HG02885 (cell line): Measurements from ENCODE around the gene SLFN5.
"Not testable (repeated sequence)": the region's sequence is repeated elsewhere in the genome, so short reads cannot be mapped to it uniquely, and the experiment has no call there.

Source experiments
- ATAC-seq: cut with Tn5 transposase; IDR thresholded peaks from one replicate; pipeline ENCODE4 v1.9.1; 2021; ENCODE audit warnings: mild to moderate bottlenecking; ENCODE audit not compliant: unreplicated experiment, poor library complexity

SLFN5 gene

DNA sequence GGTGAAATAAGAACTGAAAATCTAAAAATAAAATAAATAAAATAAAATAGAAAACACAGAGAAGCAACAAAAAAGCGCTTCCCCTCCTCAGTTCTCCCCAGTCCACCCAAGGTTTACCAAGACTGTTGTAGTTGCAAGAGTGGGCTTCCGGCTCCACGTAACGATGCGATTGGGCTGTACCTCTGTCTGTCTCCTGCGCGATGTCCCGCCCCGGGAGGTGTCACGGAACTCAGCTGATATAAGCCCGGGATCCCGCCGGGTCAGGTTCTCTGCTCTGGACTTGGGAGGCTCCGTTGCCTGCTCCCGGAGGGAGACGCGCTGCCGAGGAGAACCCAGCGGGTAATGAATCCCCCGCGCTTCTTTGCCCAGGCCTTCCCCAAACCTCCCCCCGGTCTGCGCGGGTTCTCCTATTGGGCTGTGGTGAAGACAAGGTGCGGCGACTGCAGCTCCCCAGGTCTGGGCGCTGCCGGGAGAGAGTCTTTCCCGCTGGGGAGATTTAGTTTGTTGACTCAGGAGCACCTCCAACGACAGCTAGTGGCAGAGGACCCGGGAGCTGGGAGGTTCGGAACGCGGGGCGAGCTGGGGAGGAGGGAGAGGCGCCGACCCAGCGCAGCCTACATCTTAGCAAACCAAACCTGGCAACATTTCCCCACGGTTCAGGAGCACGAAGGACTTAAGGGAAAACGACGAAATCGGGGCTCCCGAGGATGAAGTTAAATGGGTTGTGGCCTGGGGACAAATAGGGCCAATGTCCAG, at the start of gene SLFN5:
Gene SLFN5, plus strand, starts transcription at position 268 of the 756 bp plus-strand sequence. CDS start 15,619 bp downstream, outside the sequence.
- ATAC-seq: peak; percentile 81

DNA sequence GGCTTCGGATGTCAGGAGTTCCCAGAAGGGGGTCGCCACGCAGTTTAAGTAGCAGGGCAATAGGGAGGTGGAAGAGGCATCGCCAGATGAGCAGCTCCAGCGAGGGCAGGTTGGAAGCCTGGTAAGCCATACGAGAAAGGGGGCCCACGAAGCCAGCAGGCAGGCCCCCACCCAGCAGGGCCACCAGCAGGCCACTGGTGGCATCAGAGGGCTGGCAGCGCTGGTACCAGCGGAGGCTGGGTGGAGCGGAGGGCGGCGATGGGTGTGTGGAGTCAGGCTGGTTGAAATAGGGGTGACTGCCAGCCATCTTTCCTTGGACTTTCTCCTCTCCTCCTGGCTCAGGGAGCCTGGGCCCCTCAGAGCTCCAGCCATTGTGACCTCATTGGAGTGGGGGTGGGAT, 48.9 kb upstream of the SLFN5 start, which contains the start of gene SLC35G3:
Gene SLC35G3, minus strand, starts transcription at position 393 of the 400 bp plus-strand sequence. Its CDS starts 86 bp downstream, at position 307.
- ATAC-seq: not testable (repeated sequence)

DNA sequence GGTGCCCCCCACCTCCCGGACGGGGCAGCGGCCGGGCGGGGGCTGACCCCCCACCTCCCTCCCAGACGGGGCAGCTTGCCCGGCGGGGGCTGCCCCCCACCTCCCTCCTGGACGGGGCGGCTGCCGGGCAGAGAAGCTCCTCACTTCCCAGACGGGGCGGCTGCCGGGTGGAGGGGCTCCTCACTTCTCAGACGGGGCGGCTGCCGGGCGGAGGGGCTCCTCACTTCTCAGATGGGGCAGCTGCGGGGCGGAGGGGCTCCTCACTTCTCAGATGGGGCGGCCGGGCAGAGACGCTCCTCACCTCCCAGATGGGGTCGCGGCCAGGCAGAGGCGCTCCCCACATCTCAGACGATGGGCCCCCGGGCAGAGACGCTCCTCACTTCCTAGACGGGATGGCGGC, 47.8 kb upstream of the SLFN5 start:
- ATAC-seq: not testable (repeated sequence)

DNA sequence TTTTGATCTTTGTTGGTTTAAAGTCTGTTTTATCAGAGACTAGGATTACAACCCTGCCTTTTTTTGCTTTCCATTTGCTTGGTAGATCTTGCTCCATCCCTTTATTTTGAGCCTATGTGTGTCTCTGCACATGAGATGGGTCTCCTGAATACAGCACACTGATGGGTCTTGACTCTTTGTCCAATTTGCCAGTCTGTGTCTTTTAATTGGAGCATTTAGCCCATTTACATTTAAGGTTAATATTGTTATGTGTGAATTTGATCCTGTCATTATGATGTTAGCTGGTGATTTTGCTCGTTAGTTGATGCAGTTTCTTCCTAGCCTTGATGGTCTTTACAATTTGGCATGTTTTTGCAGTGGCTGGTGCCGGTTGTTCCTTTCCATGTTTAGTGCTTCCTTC, 40.3 kb upstream of the SLFN5 start:
- not testable (repeated sequence) for ATAC-seq

DNA sequence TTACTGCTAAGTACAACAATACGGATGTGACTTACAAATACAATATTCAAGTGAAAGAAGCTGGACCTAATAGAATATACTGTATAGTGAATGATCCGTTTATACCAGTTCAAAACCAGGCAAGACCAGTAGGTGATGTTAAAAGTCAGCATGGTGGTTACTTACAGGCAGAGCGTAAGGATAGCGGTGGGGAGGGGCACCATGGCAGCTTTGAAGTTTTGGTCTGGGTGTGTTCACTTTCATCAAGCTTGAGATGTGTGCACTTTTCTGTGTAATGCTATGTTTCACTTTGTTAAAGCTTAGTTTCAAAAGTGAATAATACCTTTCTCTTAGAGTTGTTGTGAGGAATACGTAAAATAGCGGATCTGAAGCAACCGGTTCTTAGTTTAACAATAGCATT, 32.1 kb upstream of the SLFN5 start:
- ATAC-seq: no peak

DNA sequence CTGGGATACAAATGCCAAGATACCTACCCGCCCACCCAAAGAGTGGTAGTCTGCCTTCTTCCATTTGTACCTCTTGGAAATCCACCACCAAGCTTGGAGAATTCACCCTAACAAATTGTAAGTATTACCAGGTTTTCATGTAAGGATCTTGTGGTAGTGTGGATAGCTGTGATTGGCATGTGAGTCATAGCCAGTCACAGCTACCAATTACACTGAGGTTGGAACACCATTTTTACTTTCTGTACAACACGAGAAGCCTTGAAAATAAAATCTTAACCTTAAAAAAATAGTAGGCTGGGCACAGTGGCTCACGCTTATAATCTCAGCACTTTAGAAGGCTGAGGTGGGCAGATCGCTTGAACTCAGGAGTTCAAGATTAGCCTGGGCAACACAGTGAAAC, 30.2 kb upstream of the SLFN5 start:
- ATAC-seq: no peak

DNA sequence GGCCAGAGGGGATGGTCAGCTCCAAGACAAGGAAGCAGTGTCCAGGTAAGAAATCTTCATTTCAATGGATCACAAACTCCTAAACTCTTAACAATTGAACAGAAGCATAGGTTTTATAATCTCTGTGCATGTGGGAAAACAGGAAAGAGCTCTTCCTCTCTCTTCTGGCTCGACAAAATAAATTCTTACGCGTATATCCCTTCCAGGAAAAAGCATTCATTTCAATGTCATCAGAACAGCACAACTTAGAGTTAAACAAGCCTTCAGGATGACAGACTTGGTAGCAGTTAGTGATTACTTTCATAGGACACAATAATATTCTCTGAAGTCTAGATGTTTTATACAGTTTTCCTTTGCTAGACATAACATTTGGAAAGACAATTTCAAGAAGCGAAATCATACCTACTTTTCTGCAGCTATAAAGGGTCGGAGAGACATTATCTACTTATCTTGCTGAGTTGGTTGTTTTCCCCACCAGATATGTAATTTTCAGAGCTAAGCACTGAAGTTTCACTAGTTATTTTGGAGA, 29.4 kb upstream of the SLFN5 start:
- no peak for ATAC-seq

DNA sequence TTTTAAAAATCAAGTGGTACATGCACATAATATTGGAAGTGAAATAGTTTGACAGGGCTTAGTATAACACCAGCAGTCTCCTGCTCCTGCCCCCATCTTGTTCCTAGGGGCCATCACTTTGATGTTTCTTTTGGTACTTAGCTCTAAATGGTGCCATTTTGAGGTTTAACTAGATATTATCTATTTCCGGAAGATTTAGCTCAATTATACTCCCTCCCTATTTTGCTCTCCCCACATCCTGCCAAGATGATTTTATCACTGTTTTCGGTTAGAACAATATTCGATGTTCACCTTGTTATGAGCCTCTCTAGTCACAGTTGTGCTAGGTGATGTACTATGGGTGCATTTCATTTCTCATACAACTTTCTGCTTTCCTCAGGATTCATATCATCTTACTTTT, 28.7 kb upstream of the SLFN5 start:
- no peak for ATAC-seq

DNA sequence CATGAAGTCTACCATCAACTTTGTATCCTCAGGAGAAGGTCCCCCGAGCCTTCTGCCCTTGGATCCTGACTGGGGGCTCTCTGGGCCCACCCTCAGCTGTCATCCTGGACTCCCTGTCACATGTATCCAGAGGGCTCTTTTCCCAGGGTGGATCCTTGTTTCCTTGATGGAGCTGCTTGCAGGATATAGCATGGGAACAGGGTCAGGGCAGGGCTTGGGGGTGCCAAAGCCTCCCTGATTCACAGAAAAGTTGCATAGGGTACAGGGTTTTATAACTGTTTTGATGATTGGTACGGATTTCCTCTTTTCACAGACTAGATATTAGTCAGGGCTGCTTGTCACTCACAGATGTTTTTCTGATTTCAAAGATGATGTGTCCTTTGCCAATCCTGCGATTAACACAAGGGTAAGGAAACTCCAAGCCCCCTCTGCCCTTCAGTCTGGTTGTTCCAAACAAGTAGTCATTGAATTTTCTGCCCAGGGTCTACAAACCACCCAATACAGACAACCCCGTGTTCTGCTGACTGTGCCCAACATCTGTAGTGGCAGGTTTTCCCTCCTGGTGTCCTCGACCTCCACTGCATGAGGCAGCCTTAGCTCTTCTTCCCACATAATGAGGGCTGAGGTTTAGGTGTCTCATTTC, 28.1 kb upstream of the SLFN5 start:
- no peak for ATAC-seq

DNA sequence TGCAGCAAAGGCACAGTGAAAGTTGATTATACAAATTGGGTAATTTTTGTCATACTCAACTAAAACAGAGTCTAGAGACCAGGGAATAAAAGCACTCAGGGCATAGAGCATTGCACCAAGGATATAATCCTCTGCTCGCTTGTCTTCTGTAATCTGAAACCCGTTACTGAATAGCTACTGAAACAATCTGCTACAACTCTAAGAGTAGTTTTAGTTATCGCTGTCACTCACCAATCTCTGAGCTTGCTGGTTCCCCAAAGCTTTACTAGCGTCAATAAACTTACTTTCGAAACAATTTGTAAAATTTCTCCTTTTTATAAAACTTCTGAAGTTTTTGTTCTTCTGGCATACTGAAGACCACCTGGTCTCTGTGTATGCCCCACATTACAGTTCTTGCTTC, 25.8 kb upstream of the SLFN5 start:
- no peak for ATAC-seq

DNA sequence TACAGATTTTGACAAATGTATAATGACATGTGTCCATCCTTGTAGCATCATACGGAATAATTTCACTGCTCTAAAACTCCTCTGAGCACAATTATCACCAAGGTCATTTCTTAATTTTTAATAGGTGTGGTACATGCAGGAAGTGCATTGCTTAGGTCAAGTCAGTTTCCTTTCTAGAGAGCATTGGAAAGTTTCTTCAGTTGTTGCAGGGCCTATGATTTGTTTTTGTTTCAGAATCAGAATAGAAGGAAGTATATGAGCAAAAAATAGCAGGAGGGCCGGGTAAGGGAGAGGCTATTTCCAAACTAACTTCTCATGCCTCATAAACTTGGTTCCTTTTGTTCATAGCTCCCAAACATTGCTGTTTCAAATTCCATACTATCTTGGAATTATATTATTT, 24.0 kb upstream of the SLFN5 start:
- ATAC-seq: no peak

DNA sequence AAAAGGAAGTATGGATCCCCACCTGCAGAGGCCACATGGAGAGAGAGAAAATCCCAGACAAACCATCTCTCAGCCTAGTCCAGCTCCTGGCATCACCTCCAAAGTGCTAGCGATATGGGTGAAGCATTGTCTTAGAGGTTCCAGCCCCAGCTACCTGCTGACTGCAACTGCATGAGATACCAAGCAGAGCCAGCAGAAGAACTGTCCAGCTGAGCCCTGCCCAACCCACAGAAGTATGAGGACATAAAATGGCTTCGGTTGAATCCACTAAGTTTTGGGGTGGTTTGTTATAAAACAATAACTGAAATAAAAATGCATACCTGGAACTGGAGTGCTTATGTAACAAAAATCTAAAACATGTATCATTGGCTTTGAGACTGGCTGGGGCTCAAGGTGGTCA, 20.4 kb upstream of the SLFN5 start:
- no peak for ATAC-seq

DNA sequence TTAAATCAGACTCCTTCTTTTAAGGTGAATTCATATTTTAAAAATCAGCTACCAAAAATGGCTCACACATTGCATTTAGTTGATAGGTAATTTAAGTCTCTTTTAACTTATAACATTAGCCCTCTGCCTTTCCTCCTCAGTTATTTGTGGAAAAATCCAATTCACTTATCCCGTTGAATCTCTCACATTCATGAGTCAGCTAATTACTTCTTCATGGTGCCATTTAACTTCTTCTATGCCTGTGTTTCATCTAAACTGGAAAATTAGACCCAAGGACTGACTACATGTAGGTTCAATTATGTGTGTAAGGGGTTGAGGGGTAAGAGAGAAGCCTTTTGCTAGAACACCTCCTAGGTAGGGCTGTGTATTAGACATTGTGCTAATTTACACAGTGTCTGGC, 18.4 kb upstream of the SLFN5 start:
- ATAC-seq: no peak

DNA sequence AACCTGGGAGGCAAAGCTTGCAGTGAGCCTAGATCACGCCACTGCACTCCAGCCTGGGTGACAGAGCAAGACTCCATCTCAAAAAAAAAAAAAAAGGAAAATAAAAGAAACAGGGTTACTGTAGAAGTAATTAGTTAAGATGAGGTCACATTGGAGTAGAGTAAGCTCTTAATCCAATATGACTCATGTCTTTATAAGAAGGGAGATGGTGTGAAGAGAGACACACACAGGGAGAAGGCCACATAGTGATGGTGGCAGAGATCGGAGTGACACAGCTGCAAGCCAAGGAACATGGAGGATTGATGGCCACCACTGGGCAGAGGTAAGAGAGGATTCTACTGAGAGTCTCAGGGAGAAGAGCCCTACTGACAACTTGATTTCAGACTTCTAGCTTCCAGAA, 15.3 kb upstream of the SLFN5 start:
- no peak for ATAC-seq

DNA sequence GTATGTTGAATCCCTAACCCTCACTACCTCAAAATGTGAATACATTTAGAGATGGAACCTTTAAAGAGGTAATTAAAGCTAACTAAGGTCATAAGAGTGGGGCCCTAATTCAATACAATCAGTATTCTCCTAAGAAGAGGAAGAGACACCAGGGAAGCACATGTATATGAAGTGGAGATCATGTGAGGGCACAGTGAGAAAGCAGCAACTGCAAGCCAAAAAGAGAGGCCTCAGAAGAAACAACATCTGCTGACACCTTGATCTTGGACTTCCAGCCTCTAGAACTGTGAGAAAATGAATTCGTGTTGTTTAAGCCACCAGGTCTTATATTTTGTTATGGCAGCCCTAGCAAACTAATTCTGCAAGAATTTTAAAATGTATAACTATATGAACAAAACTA, 13.2 kb upstream of the SLFN5 start:
- no peak for ATAC-seq

DNA sequence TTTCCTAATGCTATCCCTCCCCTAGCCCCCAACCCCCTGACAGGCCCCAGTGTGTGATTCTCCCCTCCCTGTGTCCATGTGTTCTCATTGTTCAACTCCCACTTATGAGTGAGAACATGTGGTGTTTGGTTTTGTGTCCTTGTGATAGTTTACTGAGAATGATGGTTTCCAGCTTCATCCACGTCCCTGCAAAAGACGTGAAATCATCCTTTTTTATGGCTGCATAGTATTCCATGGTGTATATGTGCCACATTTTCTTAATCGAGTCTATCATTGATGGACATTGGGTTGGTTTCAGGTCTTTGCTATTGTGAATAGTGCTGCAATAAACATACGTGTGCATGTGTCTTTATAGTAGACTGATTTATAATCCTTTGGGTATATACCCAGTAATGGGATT, 8.6 kb upstream of the SLFN5 start:
- not testable (repeated sequence) for ATAC-seq

DNA sequence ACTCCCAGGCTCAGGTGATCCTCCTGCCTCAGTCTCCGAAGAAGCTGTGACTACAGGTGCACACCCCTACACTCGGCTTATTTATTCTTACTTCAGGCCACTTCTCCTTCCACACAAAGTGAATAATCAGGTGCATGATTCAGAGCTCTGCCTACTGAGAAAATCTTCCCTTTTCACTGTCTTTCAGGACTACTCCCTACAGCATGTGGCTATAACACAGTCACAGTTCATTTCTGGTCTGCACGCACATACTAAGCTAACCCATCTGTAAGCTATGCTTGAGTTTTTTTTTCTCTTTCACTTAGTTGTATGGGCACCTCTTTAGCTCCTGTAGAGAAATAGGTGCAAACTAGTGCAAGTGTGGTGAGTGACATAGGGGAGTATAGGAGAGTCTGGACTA, 7.6 kb upstream of the SLFN5 start:
- no peak for ATAC-seq

DNA sequence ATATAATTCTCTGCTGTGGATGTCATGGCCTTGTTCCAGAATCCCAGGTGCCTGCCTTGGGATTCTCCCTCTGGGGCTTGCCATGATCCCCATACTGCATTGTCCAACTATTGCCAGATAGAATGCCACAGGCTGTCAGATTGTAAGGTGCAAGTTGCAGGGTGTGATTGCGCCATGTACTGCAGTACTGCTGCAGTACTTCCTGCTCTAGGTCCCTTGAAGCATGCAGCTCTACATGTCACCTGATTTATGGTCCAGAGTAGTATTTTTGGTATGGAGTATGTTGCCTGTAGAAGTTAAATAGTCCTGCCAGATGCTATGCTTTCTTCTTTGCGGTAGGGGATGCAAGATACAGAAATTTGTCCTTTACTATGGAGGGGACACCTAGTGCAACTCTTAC, 7.0 kb upstream of the SLFN5 start:
- no peak for ATAC-seq

DNA sequence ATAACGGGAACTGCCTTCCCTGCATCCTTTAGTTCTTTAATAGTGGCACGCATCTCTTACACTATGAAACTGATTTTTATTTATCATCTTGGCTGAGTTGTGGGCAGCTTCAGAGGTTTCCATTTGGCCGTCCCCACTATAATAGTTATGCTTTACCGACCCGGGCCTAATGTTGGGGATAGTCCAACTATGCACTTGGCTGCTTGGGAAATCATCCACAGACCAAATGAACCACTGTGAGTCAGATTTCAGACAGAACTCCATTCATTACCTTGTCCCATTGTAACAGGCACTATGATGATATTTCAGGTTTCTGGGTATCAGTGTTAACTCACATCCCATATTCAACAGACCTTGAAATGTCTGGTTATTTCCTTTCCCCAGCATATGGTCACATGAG, 6.1 kb upstream of the SLFN5 start:
- no peak for ATAC-seq

DNA sequence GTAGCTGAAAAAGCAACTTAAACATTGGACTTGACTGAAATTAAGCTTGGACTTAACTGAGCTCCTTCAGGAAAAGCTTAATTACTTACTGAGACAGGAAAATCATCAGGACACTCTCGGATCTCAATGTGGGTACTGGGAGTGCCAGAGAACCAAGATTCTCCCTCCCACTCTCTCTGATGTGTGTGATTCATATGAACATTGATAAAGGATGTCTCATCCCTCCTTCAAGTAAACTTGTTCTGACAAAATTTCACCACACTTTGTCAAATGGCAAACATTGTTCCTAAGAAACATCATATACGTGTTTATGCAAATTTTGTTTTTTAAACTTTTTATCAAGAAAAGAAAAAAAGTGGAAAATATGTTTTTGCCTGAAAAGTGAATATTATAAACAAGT, 4.1 kb upstream of the SLFN5 start:
- no peak for ATAC-seq

DNA sequence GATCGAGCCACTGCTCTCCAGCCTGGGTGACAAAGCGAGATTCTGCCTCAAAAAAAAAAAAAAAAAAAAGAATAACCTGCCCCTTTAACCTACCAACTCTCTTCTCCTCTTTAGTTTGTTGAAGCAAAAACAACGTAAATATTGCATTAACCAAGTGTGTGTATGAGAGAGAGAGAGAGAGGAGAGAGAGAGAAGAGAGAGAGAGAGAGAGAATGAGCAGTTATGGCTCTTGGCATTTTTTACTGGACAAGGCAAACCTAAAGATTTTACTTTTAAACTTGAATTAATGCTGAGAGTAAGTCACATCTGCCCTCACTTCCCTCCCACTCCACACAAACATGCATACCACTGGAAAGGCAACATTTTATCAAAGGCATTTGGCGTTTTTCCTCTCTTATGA, 3.0 kb upstream of the SLFN5 start:
- ATAC-seq: no peak

DNA sequence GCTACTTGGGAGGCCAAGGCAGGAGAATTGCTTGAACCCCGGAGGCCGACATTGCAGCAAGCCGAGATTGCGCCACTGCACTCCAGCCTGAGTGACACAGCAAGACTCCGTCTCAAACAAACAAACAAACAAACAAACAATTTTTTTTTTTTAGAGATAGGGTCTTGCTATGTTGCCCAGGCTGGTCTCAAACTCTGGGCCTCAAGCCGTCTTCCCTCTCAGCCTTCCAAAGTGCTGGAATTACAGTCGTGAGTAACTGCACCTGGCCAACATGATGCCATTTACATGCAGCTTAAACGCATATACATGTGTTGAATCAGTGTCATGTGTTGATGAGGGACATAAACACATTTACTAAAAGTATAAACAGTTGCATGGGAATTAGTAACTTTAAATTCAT, 2.0 kb upstream of the SLFN5 start:
- no peak for ATAC-seq
